Endothelial cell of umbilical vein (primary cell): Measurements from ENCODE around the gene CISH. TPM values are rescaled to one million over a fixed set of nuclear protein-coding genes. Genes with fewer than 3 reads are reported as not detected.

Experiments
- BruUV-seq: library from RNA; stranded (reverse); fragments of 400-500 nt; replicated peaks from 2 replicates; lab custom pipeline; 2021; lab: Mats Ljungman, UMichigan
- CTCF ChIA-PET: fragments of 300-600, 350-600 bp; sonication (Branson Sonifier 250); formaldehyde crosslinking; loops from one replicate; lab custom pipeline; 2021; ENCODE audit warnings: antibody characterized with exemption, inconsistent platforms; lab: Charles Lee
- POLR2A ChIA-PET: fragments of 300-600, 350-600 bp; sonication (Branson Sonifier 250); formaldehyde crosslinking; loops from one replicate; lab custom pipeline; 2021; ENCODE audit warnings: antibody characterized with exemption, inconsistent platforms; lab: Charles Lee
- DNase-seq: peaks from one replicate; pipeline ENCODE4 v3.0.0-alpha.2; 2011; ENCODE audit warnings: low read depth, low spot score
- FAIRE-seq: peaks from 2 replicates; lab custom pipeline; 2011; peaks lifted over from hg19 to GRCh38; lab: Jason Lieb, UNC
- H2AFZ ChIP-seq: 2 replicates; pipeline ENCODE4 v1.6.0; 2012; ENCODE audit warnings: low read depth, low read length, control low read depth, inconsistent platforms
- H3K27ac ChIP-seq: 2 replicates; pipeline ENCODE4 v1.5.1; 2011; ENCODE audit warnings: low read depth, mild to moderate bottlenecking, control low read depth, low read length, moderate library complexity; ENCODE audit not compliant: insufficient read depth
- H3K27me3 ChIP-seq, 2 experiments: 2 replicates each; pipeline versions ENCODE4 v1.6.0 to v1.6.1; 2011; ENCODE audit warnings: low read length in 2 of 2, mixed read lengths in 1 of 2; ENCODE audit not compliant: control insufficient read depth in 2 of 2, insufficient read depth in 2 of 2
- H3K36me3 ChIP-seq, 2 experiments: 2 replicates in 1 of 2; 3 replicates in 1 of 2; pipeline ENCODE4 v1.5.1; 2011; ENCODE audit warnings: low read length in 2 of 2, mild to moderate bottlenecking in 1 of 2, moderate library complexity in 1 of 2; ENCODE audit not compliant: control insufficient read depth in 2 of 2, insufficient read depth in 2 of 2; ENCODE audit errors: extremely low read depth in 1 of 2
- H3K4me1 ChIP-seq: 3 replicates; pipeline ENCODE4 v1.5.1; 2011; ENCODE audit warnings: mild to moderate bottlenecking, low read length; ENCODE audit not compliant: control insufficient read depth, insufficient read depth; ENCODE audit errors: extremely low read depth
- H3K4me2 ChIP-seq: 2 replicates; pipeline ENCODE4 v1.6.1; 2011; ENCODE audit warnings: low read length, control low read depth, mixed read lengths; ENCODE audit not compliant: insufficient read depth
- H3K4me3 ChIP-seq, 3 experiments: fragments of 200-600 bp in 1 of 3; sonication (generic), shearing (Covaris generic) in 1 of 3; replicated peaks in 1 of 3; 2 replicates each; pipeline ENCODE4 v1.5.1; 2011 to 2016; ENCODE audit warnings: control low read depth in 3 of 3, low read length in 3 of 3, mild to moderate bottlenecking in 2 of 3, inconsistent platforms in 1 of 3, low read depth in 1 of 3, moderate library complexity in 1 of 3; ENCODE audit not compliant: insufficient read depth in 1 of 3
- H3K79me2 ChIP-seq: 2 replicates; pipeline ENCODE4 v1.6.0; 2012; ENCODE audit warnings: low read length, inconsistent platforms; ENCODE audit not compliant: control insufficient read depth, insufficient read depth
- H3K9ac ChIP-seq: replicated peaks from 2 replicates; pipeline ENCODE3; 2011; ENCODE audit warnings: low read length, control low read depth; ENCODE audit not compliant: insufficient read depth; ENCODE audit errors: extremely low read depth
- H3K9me1 ChIP-seq: replicated peaks from 3 replicates; pipeline ENCODE4 v1.6.0; 2011; ENCODE audit warnings: mild to moderate bottlenecking, low read length; ENCODE audit not compliant: control insufficient read depth, insufficient read depth; ENCODE audit errors: extremely low read depth
- H3K9me3 ChIP-seq: replicated peaks from 2 replicates; pipeline ENCODE4 v1.5.1; 2012; ENCODE audit warnings: low read length, inconsistent platforms; ENCODE audit not compliant: control insufficient read depth, insufficient read depth
- H4K20me1 ChIP-seq: replicated peaks from 2 replicates; pipeline ENCODE3; 2011; ENCODE audit warnings: mild to moderate bottlenecking, low read length; ENCODE audit not compliant: control insufficient read depth, insufficient read depth; ENCODE audit errors: extremely low read depth
- CTCF ChIP-seq, 2 donors: IDR thresholded peaks; 1 replicate in 1 of 2; 2 replicates in 1 of 2; pipeline ENCODE4 v1.5.1; 2011; ENCODE audit warnings: low read length in 2 of 2, mild to moderate bottlenecking in 2 of 2, moderate library complexity in 2 of 2, control low read depth in 1 of 2, inconsistent platforms in 1 of 2, low read depth in 1 of 2; ENCODE audit not compliant: insufficient read depth in 1 of 2; ENCODE audit errors: extremely low read depth in 1 of 2
- EZH2 ChIP-seq: IDR thresholded peaks from 2 replicates; pipeline ENCODE4 v1.6.1; 2012; ENCODE audit warnings: borderline replicate concordance, low read depth, mild to moderate bottlenecking, moderate library complexity, low read length, inconsistent platforms; ENCODE audit not compliant: severe bottlenecking
- FOS ChIP-seq: IDR thresholded peaks from 2 replicates; pipeline ENCODE4 v1.6.1; 2011; ENCODE audit warnings: mild to moderate bottlenecking, low read length, moderate library complexity, borderline replicate concordance; ENCODE audit not compliant: insufficient read depth
- GATA2 ChIP-seq: IDR thresholded peaks from 2 replicates; pipeline ENCODE4 v1.7.0; 2011; ENCODE audit warnings: low read depth, mild to moderate bottlenecking, moderate library complexity, mixed read lengths, low read length; ENCODE audit not compliant: insufficient read length, insufficient read depth
- JUN ChIP-seq: IDR thresholded peaks from 2 replicates; pipeline ENCODE4 v1.6.1; 2011; ENCODE audit warnings: borderline replicate concordance, low read depth; ENCODE audit not compliant: insufficient read length, insufficient read depth
- MAX ChIP-seq: IDR thresholded peaks from 2 replicates; pipeline ENCODE4 v1.6.1; 2011; ENCODE audit not compliant: insufficient read depth, insufficient read length
- MYC ChIP-seq: IDR thresholded peaks from one replicate; pipeline ENCODE4 v1.6.1; 2011; ENCODE audit warnings: mild to moderate bottlenecking, low read depth, low read length
- POLR2A ChIP-seq: IDR thresholded peaks from 2 replicates; pipeline ENCODE4 v1.6.1; 2012; ENCODE audit warnings: low read depth, mild to moderate bottlenecking, control low read depth, low read length
- POLR2AphosphoS5 ChIP-seq: IDR thresholded peaks from 2 replicates; pipeline ENCODE4 v1.6.1; 2012; ENCODE audit warnings: low read depth, mild to moderate bottlenecking, control low read depth, low read length, moderate library complexity; ENCODE audit not compliant: insufficient read depth
- dilution Hi-C: fragments of 300-500 bp; cut with MboI; formaldehyde crosslinking; loops from one replicate; pipeline ENCODE4 v1.15.0; 2019; ENCODE audit warnings: low sequenced_read_pairs; ENCODE audit not compliant: extremely low pct_ligation_motif_present
- intact Hi-C: fragments of 100-400 bp; cut with micrococcal nuclease; formaldehyde crosslinking; loops from one replicate; pipeline ENCODE4 v1.10.0; 2022
- polyA plus RNA-seq, 4 experiments: library from polyadenylated mRNA; depleted of rRNA in 3 of 4; stranded (reverse) in 3 of 4; unstranded in 1 of 4; fragments of >200 nt; gene quantifications; 2 replicates each; pipeline versions ENCODE4 v1.2.1 to v1.2.3, GENCODE V29; 2011 to 2012; ENCODE audit warnings: missing spikeins in 1 of 4
- total RNA-seq: library from RNA; stranded (reverse); gene quantifications from 2 replicates; pipeline ENCODE4 v1.2.3, GENCODE V29; 2021

The CISH gene
- total and polyA plus RNA-seq, 2 donors (not counting 3 experiments of a cell fraction or from before 2014, with no cell fraction given) = 2.2 to 4.1 TPM

GRCh38 chr3:50580683-50581458 is 30.7 kb downstream of the CISH start:
- Histone ChIP-seq H3K9me1 (no peaks in the 10 kb centered on the region), H3K9me3 (no peaks in the 10 kb centered on the region), H4K20me1 (no peaks in the 10 kb centered on the region), H3K79me2 (no peaks in the 10 kb centered on the region), H3K27me3 (no peaks in the 10 kb centered on the region), H3K4me3 (no peak overlapping the region), H3K27ac (no peak overlapping the region), H2AFZ (no peak overlapping the region), H3K4me2 (no peak overlapping the region), H3K4me1 (no peaks in the 10 kb centered on the region), H3K9ac (no peak overlapping the region), H3K36me3 (peaks cover 0 to 3% of the 10 kb centered on the region in 2 experiments)
- DNase-seq (no peak), FAIRE-seq (no peak)
- ChIA-PET CTCF (interaction anchor here (0.8 to 1.5 kb wide), 4 partner anchors 17 to 39 kb away, joined by 3 to 7 read pairs (median 4); partner anchors contain the start of gene CISH), POLR2A (interaction anchor here (1.2 kb wide), 1 partner anchor 18 kb away, joined by 3 read pairs; no protein-coding TSS in a partner anchor)
- no TSS peak for BruUV-seq
- intact Hi-C loops = no loop called here
- dilution Hi-C loops = no loop called here
- TF ChIP-seq CTCF (IDR thresholded peaks at IDR 0.05; ENCODE audit: extremely low read depth in 1 of 2, insufficient read depth in 1 of 2, low read depth in 1 of 2, low read length in 2 of 2) (peak in 1 of 2 donors; percentile 5), MAX (no peak)

GRCh38 chr3:50577348-50577747 is 34.2 kb downstream of the CISH start:
- no peak overlapping the region for H2AFZ ChIP-seq
- no peak for TF ChIP-seq MAX
- no peak for TF ChIP-seq FOS
- no peak for TF ChIP-seq POLR2AphosphoS5
- TF ChIP-seq MYC = no peak
- TF ChIP-seq POLR2A = no peak
- TF ChIP-seq CTCF (IDR thresholded peaks at IDR 0.05; ENCODE audit: extremely low read depth in 1 of 2, insufficient read depth in 1 of 2, low read depth in 1 of 2, low read length in 2 of 2) = no peak
- TF ChIP-seq GATA2 = no peak
- TF ChIP-seq EZH2 = no peak
- TF ChIP-seq JUN = no peak
- intact Hi-C loops (no loop called here), dilution Hi-C loops (no loop called here)
- no peaks in the 10 kb centered on the region for H3K4me1 ChIP-seq
- H3K27ac ChIP-seq = no peak overlapping the region
- no peak overlapping the region for H3K4me2 ChIP-seq
- H3K27me3 ChIP-seq = no peaks in the 10 kb centered on the region
- CTCF ChIA-PET = interaction anchor here (1.4 kb wide), 1 partner anchor 39 kb away, joined by 3 read pairs; no protein-coding TSS in a partner anchor
- H4K20me1 ChIP-seq = no peaks in the 10 kb centered on the region
- no peaks in the 10 kb centered on the region for H3K9me3 ChIP-seq
- POLR2A ChIA-PET = no interaction called here
- no peaks in the 10 kb centered on the region for H3K79me2 ChIP-seq
- FAIRE-seq = no peak
- peaks cover 0 to 4% of the 10 kb centered on the region in 2 experiments for H3K36me3 ChIP-seq
- no peak overlapping the region for H3K9ac ChIP-seq
- DNase-seq = no peak
- no TSS peak for BruUV-seq
- H3K4me3 ChIP-seq = no peak overlapping the region
- no peaks in the 10 kb centered on the region for H3K9me1 ChIP-seq
